Endodermal cell (in vitro differentiated cells): ENCODE data around the gene SYPL1. TPM values are rescaled to one million over a fixed set of nuclear protein-coding genes. Genes with fewer than 3 reads are reported as not detected.
A peak's percentile ranks its signal among the peaks of the same experiment; 100 is the strongest.
"Not testable (repeated sequence)": the region's sequence is repeated elsewhere in the genome, so short reads cannot be mapped to it uniquely, and the experiment has no call there.

Experiments used
- DNase-seq: peaks from one replicate; pipeline ENCODE4 v3.0.0-alpha.2; 2017
- H3K27ac ChIP-seq: 2 replicates; pipeline ENCODE4 v1.5.1; 2013; ENCODE audit warnings: mild to moderate bottlenecking, low read depth, low read length, moderate library complexity
- H3K27me3 ChIP-seq: 2 replicates; pipeline ENCODE4 v1.6.1; 2013; ENCODE audit warnings: mild to moderate bottlenecking, low read length, moderate library complexity; ENCODE audit not compliant: insufficient read depth, control insufficient read depth, poor library complexity, severe bottlenecking
- H3K36me3 ChIP-seq: 2 replicates; pipeline ENCODE4 v1.7.0; 2013; ENCODE audit warnings: mild to moderate bottlenecking, low read length, moderate library complexity; ENCODE audit not compliant: control insufficient read depth, insufficient read depth
- H3K4me1 ChIP-seq: one replicate; pipeline ENCODE4 v1.7.0; 2013; ENCODE audit warnings: low read length; ENCODE audit not compliant: control insufficient read depth, insufficient read depth
- H3K4me3 ChIP-seq: 2 replicates; pipeline ENCODE4 v1.5.1; 2013; ENCODE audit warnings: mild to moderate bottlenecking, low read length, moderate library complexity
- H3K9ac ChIP-seq: 2 replicates; pipeline ENCODE4 v1.6.1; 2013; ENCODE audit warnings: mild to moderate bottlenecking, low read length, moderate library complexity; ENCODE audit not compliant: poor library complexity, severe bottlenecking; ENCODE audit errors: extremely low read depth
- H3K9me3 ChIP-seq: 2 replicates; pipeline ENCODE4 v1.6.1; 2013; ENCODE audit warnings: mild to moderate bottlenecking, low read length, moderate library complexity; ENCODE audit not compliant: control insufficient read depth
- H3K27ac Mint-ChIP-seq: 2 replicates; pipeline ENCODE4 v1.8.0; 2020; ENCODE audit warnings: mixed read lengths
- H3K27me3 Mint-ChIP-seq: 2 replicates; pipeline ENCODE4 v1.8.0; 2021; ENCODE audit warnings: mild to moderate bottlenecking, mixed read lengths; ENCODE audit not compliant: insufficient read depth
- H3K36me3 Mint-ChIP-seq: 2 replicates; pipeline ENCODE4 v1.8.0; 2020; ENCODE audit warnings: low read depth, mixed read lengths
- H3K4me1 Mint-ChIP-seq: 2 replicates; pipeline ENCODE4 v1.8.0; 2020; ENCODE audit warnings: mixed read lengths
- H3K4me3 Mint-ChIP-seq: 2 replicates; pipeline ENCODE4 v1.8.0; 2020; ENCODE audit warnings: mild to moderate bottlenecking, moderate library complexity, mixed read lengths
- H3K9me3 Mint-ChIP-seq: 2 replicates; pipeline ENCODE4 v1.8.0; 2020; ENCODE audit warnings: mild to moderate bottlenecking, mixed read lengths
- CTCF ChIP-seq: fragments of 200-600 bp; sonication (generic); conservative IDR thresholded peaks from 2 replicates; pipeline ENCODE4 v1.5.0; 2021; ENCODE audit warnings: antibody characterized with exemption, mild to moderate bottlenecking
- WGBS, 2 experiments: methylation state at CpG; one replicate each; pipeline versions ENCODE4 v1.1.5 to v1.1.7; 2013; ENCODE audit warnings: missing lambda C conversion rate in 2 of 2, mixed read lengths in 1 of 2; ENCODE audit not compliant: insufficient coverage in 1 of 2, insufficient read length in 1 of 2; 5-methylcytosine and 5-hydroxymethylcytosine counted together
- total RNA-seq, 2 donors: library from RNA; stranded (reverse); fragmentation: NEBNext Ultra II Directional in 1 of 2; extraction: Animal tissue kit (Norgen Biotek cat#: 25700) in 1 of 2; gene quantifications; 2 replicates in 1 of 2; 3 replicates in 1 of 2; pipeline ENCODE4 v1.2.1, GENCODE V29; 2021

Gene SYPL1
- total RNA-seq, 2 donors from 2014 or later, result 74.8 to 76.7 TPM

- no peak overlapping the region for H3K4me3 ChIP-seq
- TF ChIP-seq CTCF, result no peak
- Mint-ChIP-seq H3K27me3 (no peaks in the 10 kb centered on the region), H3K9me3 (peaks cover 8% of the 10 kb centered on the region), H3K27ac (no peak overlapping the region), H3K36me3 (no peaks in the 10 kb centered on the region), H3K4me1 (peaks cover 24% of the 10 kb centered on the region), H3K4me3 (no peak overlapping the region)
- peak; percentile 46 for DNase-seq
- 74 to 85% methylated on average over 2 to 6 of the region's 6 CpGs for WGBS, 2 experiments
- H3K36me3 ChIP-seq, result no peaks in the 10 kb centered on the region
- no peaks in the 10 kb centered on the region for H3K9me3 ChIP-seq
- H3K9ac ChIP-seq, result no peak overlapping the region
- peaks cover 4% of the 10 kb centered on the region for H3K4me1 ChIP-seq
- no peak overlapping the region for H3K27ac ChIP-seq
- no peaks in the 10 kb centered on the region for H3K27me3 ChIP-seq
Measured at GRCh38 chr7:106138776-106139175, 26.7 kb upstream of the SYPL1 start.

GRCh38 chr7:106138181-106138580 lies 26.1 kb upstream of the SYPL1 start:
- peak; percentile 28 for DNase-seq
- H3K9ac ChIP-seq, H3K27me3 ChIP-seq, H3K9me3 Mint-ChIP-seq, H3K36me3 Mint-ChIP-seq, H3K4me3 ChIP-seq, H3K9me3 ChIP-seq, H3K4me3 Mint-ChIP-seq, H3K27ac ChIP-seq, H3K4me1 ChIP-seq, H3K27ac Mint-ChIP-seq, H3K36me3 ChIP-seq, H3K27me3 Mint-ChIP-seq: not testable (repeated sequence)
- peaks cover 19% of the 10 kb centered on the region for H3K4me1 Mint-ChIP-seq

- Mint-ChIP-seq H3K27me3 (no peaks in the 10 kb centered on the region), H3K9me3 (no peaks in the 10 kb centered on the region), H3K4me1 (peaks cover 5% of the 10 kb centered on the region), H3K27ac (no peak overlapping the region), H3K36me3 (no peaks in the 10 kb centered on the region), H3K4me3 (no peak overlapping the region)
- Histone ChIP-seq H3K9ac (no peak overlapping the region), H3K4me1 (no peaks in the 10 kb centered on the region), H3K9me3 (no peaks in the 10 kb centered on the region), H3K27me3 (no peaks in the 10 kb centered on the region), H3K4me3 (no peak overlapping the region), H3K27ac (no peak overlapping the region), H3K36me3 (no peaks in the 10 kb centered on the region)
- TF ChIP-seq CTCF, result no peak
- WGBS, 2 experiments, result 97 to 100% methylated on average over 3 of the region's 3 CpGs
- no peak for DNase-seq
Measured at GRCh38 chr7:106134241-106134640, 22.1 kb upstream of the SYPL1 start.

- Histone ChIP-seq H3K4me1 (no peaks in the 10 kb centered on the region), H3K9me3 (no peaks in the 10 kb centered on the region), H3K9ac (no peak overlapping the region), H3K27ac (no peak overlapping the region), H3K27me3 (no peaks in the 10 kb centered on the region), H3K4me3 (no peak overlapping the region), H3K36me3 (no peaks in the 10 kb centered on the region)
- Mint-ChIP-seq H3K4me3 (no peak overlapping the region), H3K27ac (no peak overlapping the region), H3K4me1 (no peaks in the 10 kb centered on the region), H3K36me3 (no peaks in the 10 kb centered on the region), H3K27me3 (no peaks in the 10 kb centered on the region), H3K9me3 (no peaks in the 10 kb centered on the region)
- no peak for TF ChIP-seq CTCF
- no peak for DNase-seq
- 85 to 87% methylated on average over 2 to 3 of the region's 3 CpGs for WGBS, 2 experiments
Measured at GRCh38 chr7:106129291-106129690, 17.2 kb upstream of the SYPL1 start.
